GM23338 (cell line): Measurements from ENCODE around the gene USP51.
A peak's percentile ranks its signal among the peaks of the same experiment; 100 is the strongest.

Experiments used
- CREB1 ChIP-seq: fragments of 250-450 bp; sonication (Bioruptor Pico); IDR thresholded peaks from 2 replicates; pipeline ENCODE4 v1.5.0; 2020; ENCODE audit warnings: low read depth, mild to moderate bottlenecking, moderate library complexity
- EZH2 ChIP-seq: fragments of 200-600 bp; sonication (generic); IDR thresholded peaks from one replicate; pipeline ENCODE4 v1.8.0; 2017; ENCODE audit warnings: antibody characterized with exemption, mild to moderate bottlenecking, low read depth; ENCODE audit not compliant: unreplicated experiment
- EZH2phosphoT487 ChIP-seq: fragments of 200-600 bp; sonication (generic); IDR thresholded peaks from one replicate; pipeline ENCODE4 v1.8.1; 2018; ENCODE audit warnings: antibody characterized with exemption; ENCODE audit not compliant: unreplicated experiment
- JUNB ChIP-seq: IDR thresholded peaks from one replicate; pipeline ENCODE4 v1.6.1; 2016; ENCODE audit warnings: antibody characterized with exemption; ENCODE audit not compliant: unreplicated experiment
- NANOG ChIP-seq: IDR thresholded peaks from 2 replicates; pipeline ENCODE4 v1.6.1; 2016; ENCODE audit warnings: antibody characterized with exemption, borderline replicate concordance
- POLR2AphosphoS5 ChIP-seq: IDR thresholded peaks from 2 replicates; pipeline ENCODE4 v1.6.1; 2016; ENCODE audit warnings: antibody characterized with exemption, low read depth
- TF ChIP-seq, protein P1 (sequence below): IDR thresholded peaks from one replicate; pipeline ENCODE4 v1.6.1; 2018; ENCODE audit warnings: antibody characterized with exemption; ENCODE audit not compliant: unreplicated experiment
- TF ChIP-seq, protein P2 (sequence below), 2 experiments: fragments of 200-600 bp in 1 of 2; sonication (generic) in 1 of 2; conservative IDR thresholded peaks; 2 replicates each; pipeline versions ENCODE4 v1.5.1 to v1.6.1; 2016 to 2017; ENCODE audit warnings: antibody characterized with exemption in 2 of 2, low read depth in 2 of 2, mild to moderate bottlenecking in 2 of 2, moderate library complexity in 1 of 2
- TF ChIP-seq, protein P3 (sequence below): IDR thresholded peaks from 2 replicates; pipeline ENCODE4 v1.6.1; 2016; ENCODE audit warnings: antibody characterized with exemption

DNA sequence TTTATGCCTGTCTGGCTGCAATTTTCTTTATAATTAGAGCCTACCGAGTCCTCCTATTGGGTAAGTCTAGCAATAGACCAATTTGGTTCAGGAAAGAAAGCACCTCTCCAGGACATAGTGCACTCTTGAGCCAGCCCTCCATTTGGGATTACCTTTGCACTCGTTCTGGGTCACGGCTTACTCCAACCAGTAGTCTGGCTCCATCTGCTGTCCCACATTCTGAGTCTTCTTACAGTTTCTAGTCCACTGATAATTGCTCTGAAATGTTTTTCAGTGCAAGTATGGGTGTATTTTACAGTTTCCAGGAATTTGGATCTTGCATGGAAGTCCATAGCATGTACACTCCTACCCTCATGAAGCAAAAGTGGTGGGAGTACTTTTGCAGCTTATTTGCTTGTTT, 34.8 kb upstream of the USP51 start:
- TF ChIP-seq, protein P1, sequence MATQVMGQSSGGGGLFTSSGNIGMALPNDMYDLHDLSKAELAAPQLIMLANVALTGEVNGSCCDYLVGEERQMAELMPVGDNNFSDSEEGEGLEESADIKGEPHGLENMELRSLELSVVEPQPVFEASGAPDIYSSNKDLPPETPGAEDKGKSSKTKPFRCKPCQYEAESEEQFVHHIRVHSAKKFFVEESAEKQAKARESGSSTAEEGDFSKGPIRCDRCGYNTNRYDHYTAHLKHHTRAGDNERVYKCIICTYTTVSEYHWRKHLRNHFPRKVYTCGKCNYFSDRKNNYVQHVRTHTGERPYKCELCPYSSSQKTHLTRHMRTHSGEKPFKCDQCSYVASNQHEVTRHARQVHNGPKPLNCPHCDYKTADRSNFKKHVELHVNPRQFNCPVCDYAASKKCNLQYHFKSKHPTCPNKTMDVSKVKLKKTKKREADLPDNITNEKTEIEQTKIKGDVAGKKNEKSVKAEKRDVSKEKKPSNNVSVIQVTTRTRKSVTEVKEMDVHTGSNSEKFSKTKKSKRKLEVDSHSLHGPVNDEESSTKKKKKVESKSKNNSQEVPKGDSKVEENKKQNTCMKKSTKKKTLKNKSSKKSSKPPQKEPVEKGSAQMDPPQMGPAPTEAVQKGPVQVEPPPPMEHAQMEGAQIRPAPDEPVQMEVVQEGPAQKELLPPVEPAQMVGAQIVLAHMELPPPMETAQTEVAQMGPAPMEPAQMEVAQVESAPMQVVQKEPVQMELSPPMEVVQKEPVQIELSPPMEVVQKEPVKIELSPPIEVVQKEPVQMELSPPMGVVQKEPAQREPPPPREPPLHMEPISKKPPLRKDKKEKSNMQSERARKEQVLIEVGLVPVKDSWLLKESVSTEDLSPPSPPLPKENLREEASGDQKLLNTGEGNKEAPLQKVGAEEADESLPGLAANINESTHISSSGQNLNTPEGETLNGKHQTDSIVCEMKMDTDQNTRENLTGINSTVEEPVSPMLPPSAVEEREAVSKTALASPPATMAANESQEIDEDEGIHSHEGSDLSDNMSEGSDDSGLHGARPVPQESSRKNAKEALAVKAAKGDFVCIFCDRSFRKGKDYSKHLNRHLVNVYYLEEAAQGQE: no peak
- TF ChIP-seq, protein P2, sequence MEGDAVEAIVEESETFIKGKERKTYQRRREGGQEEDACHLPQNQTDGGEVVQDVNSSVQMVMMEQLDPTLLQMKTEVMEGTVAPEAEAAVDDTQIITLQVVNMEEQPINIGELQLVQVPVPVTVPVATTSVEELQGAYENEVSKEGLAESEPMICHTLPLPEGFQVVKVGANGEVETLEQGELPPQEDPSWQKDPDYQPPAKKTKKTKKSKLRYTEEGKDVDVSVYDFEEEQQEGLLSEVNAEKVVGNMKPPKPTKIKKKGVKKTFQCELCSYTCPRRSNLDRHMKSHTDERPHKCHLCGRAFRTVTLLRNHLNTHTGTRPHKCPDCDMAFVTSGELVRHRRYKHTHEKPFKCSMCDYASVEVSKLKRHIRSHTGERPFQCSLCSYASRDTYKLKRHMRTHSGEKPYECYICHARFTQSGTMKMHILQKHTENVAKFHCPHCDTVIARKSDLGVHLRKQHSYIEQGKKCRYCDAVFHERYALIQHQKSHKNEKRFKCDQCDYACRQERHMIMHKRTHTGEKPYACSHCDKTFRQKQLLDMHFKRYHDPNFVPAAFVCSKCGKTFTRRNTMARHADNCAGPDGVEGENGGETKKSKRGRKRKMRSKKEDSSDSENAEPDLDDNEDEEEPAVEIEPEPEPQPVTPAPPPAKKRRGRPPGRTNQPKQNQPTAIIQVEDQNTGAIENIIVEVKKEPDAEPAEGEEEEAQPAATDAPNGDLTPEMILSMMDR (conservative IDR thresholded peaks at IDR 0.05; ENCODE audit: low read depth in 2 of 2): peak in 1 of 2 experiments; percentile 37; a peak in 2 of 4 replicates
- TF ChIP-seq CREB1 (CRISPR knock-in tag) (no peak), EZH2phosphoT487 (no peak), NANOG (no peak), POLR2AphosphoS5 (no peak), EZH2 (no peak), JUNB (no peak)
- TF ChIP-seq, protein P3, sequence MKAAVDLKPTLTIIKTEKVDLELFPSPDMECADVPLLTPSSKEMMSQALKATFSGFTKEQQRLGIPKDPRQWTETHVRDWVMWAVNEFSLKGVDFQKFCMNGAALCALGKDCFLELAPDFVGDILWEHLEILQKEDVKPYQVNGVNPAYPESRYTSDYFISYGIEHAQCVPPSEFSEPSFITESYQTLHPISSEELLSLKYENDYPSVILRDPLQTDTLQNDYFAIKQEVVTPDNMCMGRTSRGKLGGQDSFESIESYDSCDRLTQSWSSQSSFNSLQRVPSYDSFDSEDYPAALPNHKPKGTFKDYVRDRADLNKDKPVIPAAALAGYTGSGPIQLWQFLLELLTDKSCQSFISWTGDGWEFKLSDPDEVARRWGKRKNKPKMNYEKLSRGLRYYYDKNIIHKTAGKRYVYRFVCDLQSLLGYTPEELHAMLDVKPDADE: no peak
